WERI-Rb-1 (cell line): ENCODE data around the gene GID8.

Experiments
- DNase-seq: peaks from one replicate; pipeline ENCODE4 v3.0.0-alpha.2; 2020
- H3K27ac ChIP-seq: fragments of 250-450 bp; sonication (Bioruptor Pico); 2 replicates; pipeline ENCODE4 v1.5.1; 2020; ENCODE audit warnings: mild to moderate bottlenecking, moderate library complexity
- H3K27me3 ChIP-seq: fragments of 250-450 bp; sonication (Bioruptor Pico); 2 replicates; pipeline ENCODE4 v1.5.1; 2021; ENCODE audit warnings: mild to moderate bottlenecking, low read depth, moderate library complexity; ENCODE audit not compliant: insufficient read depth, severe bottlenecking
- H3K36me3 ChIP-seq: fragments of 250-450 bp; sonication (Bioruptor Pico); 2 replicates; pipeline ENCODE4 v1.5.1; 2020; ENCODE audit warnings: mild to moderate bottlenecking, moderate library complexity
- H3K4me3 ChIP-seq: 2 replicates; pipeline ENCODE4 v1.5.1; 2011; ENCODE audit warnings: low read depth, mild to moderate bottlenecking, control low read depth, low read length
- H3K9me3 ChIP-seq: fragments of 250-450 bp; sonication (Bioruptor Pico); 2 replicates; pipeline ENCODE4 v1.5.1; 2021; ENCODE audit warnings: mild to moderate bottlenecking, moderate library complexity; ENCODE audit not compliant: severe bottlenecking
- TF ChIP-seq, protein P1 (sequence below): IDR thresholded peaks from 2 replicates; pipeline ENCODE4 v1.5.1; 2011; ENCODE audit warnings: low read depth, mild to moderate bottlenecking, control low read depth, inconsistent platforms, low read length

Gene GID8

DNA sequence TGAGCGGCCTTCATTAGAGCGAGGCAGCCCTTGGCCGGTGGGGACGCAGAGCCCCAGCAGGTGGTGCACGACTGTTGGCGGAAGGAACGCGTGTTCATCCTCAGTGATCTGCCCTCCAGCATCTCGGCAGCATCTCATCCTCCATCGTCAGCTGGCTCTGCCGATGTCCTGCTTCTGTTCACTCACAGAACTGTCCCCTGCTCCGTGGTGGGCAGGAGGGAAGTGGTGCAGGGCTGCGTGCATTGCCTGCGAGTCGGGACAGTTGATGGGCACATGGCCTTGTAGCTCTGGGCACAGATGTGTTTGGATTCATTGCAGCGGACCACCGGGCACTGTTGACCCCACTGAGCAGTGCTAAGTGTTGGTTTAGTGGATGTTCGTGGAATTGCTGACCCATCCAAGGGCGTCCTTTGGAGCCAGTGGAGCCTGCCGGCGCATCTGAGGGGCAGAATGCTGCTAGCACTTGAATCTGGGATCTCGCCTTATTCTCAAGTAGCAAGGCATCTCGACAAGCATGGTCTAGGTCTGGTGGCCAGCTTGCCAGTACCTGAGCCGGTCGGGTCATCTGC, 7.9 kb downstream of the GID8 start:
- Histone ChIP-seq H3K9me3 (no peaks in the 10 kb centered on the region), H3K4me3 (no peak overlapping the region), H3K27me3 (no peaks in the 10 kb centered on the region), H3K36me3 (peaks cover 90% of the 10 kb centered on the region), H3K27ac (no peak overlapping the region)
- TF ChIP-seq, protein P1, sequence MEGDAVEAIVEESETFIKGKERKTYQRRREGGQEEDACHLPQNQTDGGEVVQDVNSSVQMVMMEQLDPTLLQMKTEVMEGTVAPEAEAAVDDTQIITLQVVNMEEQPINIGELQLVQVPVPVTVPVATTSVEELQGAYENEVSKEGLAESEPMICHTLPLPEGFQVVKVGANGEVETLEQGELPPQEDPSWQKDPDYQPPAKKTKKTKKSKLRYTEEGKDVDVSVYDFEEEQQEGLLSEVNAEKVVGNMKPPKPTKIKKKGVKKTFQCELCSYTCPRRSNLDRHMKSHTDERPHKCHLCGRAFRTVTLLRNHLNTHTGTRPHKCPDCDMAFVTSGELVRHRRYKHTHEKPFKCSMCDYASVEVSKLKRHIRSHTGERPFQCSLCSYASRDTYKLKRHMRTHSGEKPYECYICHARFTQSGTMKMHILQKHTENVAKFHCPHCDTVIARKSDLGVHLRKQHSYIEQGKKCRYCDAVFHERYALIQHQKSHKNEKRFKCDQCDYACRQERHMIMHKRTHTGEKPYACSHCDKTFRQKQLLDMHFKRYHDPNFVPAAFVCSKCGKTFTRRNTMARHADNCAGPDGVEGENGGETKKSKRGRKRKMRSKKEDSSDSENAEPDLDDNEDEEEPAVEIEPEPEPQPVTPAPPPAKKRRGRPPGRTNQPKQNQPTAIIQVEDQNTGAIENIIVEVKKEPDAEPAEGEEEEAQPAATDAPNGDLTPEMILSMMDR, result no peak
- no peak for DNase-seq

DNA sequence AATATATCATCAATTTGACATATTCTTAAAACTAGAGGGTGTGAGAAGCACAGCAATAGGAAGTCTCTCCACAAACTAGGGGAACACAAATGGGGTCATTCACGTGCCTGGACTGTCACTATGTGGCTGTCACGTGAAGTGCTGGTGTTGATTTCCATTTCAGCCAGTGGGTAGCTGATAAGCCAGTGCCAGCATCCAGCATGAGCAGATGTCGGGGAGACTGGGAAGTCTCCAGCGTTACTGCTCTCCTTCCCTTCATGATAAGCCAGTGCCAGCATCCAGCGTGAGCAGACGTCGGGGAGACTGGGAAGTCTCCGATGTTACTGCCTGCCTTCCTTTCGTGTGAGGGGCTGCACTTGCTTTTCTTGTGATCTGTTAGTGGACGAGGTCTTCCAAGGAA, 9.0 kb downstream of the GID8 start:
- no peak for DNase-seq
- Histone ChIP-seq H3K4me3 (no peak overlapping the region), H3K36me3 (peaks cover 81% of the 10 kb centered on the region), H3K27me3 (no peaks in the 10 kb centered on the region), H3K9me3 (no peaks in the 10 kb centered on the region), H3K27ac (no peak overlapping the region)
- TF ChIP-seq, protein P1, result no peak

DNA sequence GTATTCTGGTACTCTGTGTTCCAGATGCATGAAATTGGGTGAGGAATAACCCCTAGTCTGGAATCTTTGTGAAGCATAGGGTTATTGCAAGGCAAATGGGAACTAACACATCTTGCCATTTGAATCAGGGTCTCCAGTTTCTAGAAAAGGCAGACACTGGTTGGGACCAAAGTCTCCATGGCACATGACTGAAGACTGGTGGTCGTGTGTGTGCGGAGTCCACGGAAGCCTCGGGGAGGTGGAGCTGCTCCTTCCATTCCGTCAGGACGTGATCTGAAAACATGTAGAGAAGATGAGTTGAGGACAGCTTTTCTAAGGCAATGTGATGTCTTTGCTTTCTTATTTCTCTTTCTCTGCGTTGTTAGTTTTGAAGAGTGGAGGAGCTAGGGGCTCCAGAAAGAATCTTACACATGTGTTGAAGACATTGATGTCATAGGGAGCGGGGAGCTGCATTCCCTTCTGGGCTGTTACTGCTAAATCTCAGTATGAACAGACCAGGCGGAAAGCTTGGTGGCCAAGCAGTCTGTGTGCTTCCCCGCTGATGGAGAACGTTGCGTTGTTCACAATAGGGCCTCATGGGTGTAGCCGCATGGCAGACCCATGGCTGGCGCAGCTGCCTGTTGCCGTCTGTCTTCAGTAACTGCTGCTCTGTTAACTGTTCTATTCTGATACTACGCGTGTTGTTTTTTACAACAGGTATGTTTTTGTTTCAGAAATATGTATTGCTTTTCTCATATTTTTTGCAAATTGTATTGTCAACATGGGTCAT, 9.8 kb downstream of the GID8 start:
- Histone ChIP-seq H3K4me3 (no peak overlapping the region), H3K27ac (no peak overlapping the region), H3K36me3 (peaks cover 74% of the 10 kb centered on the region), H3K27me3 (no peaks in the 10 kb centered on the region), H3K9me3 (no peaks in the 10 kb centered on the region)
- no peak for DNase-seq
- TF ChIP-seq, protein P1, result no peak

DNA sequence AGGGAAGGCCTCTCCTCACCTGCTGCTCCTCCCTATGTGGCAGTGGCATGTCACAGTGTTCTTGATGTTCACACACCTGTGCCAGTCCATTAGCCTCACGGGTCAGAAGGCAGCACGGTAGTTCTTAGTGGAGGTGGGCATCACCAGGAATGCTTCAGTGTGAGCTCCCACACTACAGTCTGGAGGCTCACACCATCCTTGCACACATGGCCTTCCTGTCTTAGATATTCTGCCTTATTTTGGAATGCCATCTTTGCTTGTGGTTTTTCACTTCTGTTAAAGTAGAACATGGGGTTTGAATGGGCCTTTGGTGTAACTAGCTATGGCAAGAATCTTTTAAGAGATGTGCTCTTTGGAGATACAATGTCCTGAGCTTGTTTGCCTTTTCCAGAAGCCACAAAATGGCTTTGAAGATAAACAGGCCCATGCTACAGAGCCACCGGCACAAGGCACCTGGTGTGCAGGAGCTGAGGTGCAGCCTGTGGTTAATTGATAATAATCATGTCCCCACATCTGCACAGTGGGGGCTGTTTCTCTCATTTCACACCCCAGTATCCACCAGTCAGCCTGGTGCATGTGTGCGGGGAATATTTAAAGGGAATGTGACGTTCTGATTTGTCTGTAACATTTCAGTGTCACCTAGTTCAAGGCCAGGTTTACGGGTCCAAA, 11.3 kb downstream of the GID8 start:
- Histone ChIP-seq H3K4me3 (no peak overlapping the region), H3K27me3 (no peaks in the 10 kb centered on the region), H3K9me3 (no peaks in the 10 kb centered on the region), H3K27ac (no peak overlapping the region), H3K36me3 (peaks cover 59% of the 10 kb centered on the region)
- DNase-seq, result no peak
- TF ChIP-seq, protein P1, result no peak

DNA sequence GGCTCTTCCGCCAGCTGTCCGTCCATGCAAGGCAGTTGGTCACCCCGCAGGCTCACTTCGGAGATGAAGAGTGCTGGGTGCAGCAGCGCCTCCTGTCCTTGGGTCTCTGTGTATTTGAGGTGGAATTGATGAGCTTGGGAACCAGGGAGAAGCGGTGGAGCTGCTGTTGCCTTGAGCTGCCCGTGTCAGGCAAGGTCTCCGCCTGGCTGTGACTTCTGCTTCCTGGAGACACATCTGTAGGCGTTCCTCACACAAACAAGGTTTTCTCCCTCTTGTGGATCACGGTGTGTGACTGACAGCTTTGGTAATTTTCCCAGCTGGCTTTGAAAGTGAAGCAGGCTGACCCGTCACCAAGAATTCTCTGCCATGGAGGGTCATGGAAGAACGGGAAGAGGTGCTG, 12.0 kb downstream of the GID8 start:
- Histone ChIP-seq H3K36me3 (peaks cover 52% of the 10 kb centered on the region), H3K27me3 (no peaks in the 10 kb centered on the region), H3K4me3 (no peak overlapping the region), H3K9me3 (no peaks in the 10 kb centered on the region), H3K27ac (no peak overlapping the region)
- TF ChIP-seq, protein P1, result no peak
- DNase-seq, result no peak
